Measurements from ENCODE around the gene DYSF.

DYSF gene

DNA sequence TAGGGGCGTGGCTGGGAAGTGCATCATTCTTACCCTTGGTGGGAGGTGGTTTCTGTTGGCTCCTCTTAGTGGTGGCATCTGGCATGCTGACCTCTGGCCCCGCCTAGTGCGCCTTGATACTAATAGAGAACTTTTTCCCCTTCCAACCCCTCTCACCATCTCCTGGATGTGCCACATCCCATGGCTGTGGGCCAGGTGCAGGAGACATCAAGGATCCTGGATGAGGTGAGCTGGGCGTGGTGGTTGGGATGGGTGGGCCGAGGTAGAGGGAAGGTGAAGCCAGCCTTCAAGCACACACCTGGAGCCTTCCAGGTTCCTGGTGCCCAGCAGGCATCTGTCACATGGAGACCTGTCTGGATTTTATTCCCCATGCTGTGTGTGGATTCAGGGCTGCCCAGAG, 149.2 kb downstream of the DYSF start:
- no peak for DNase-seq (ENCODE audit: low read depth in 2 of 2)

DNA sequence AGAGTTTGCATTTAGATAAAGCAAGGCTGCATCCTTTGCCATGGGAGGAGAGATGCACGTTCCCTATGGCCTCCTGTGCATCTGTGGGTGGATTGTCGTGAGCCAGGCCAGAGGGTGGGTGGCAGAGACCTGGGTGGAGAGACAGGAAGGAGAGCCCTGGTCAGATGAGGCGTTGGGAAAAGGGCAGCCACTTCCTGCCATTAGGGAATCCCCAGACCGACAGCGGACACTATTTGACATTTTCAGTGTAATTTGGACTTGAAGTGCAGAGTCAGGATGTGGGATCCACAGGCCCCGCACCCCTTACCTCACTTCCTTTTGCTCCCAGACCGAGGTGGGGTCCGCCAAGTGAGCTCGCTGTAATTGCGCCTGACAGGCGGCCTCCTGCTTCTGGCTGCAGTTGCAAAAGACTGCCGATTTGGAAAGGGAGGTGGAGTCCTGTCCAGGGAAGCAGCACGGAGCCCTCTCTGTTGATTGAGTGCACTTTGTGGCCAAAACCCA, 150.0 kb downstream of the DYSF start:
- DNase-seq (ENCODE audit: low read depth in 2 of 2) = no peak

DNA sequence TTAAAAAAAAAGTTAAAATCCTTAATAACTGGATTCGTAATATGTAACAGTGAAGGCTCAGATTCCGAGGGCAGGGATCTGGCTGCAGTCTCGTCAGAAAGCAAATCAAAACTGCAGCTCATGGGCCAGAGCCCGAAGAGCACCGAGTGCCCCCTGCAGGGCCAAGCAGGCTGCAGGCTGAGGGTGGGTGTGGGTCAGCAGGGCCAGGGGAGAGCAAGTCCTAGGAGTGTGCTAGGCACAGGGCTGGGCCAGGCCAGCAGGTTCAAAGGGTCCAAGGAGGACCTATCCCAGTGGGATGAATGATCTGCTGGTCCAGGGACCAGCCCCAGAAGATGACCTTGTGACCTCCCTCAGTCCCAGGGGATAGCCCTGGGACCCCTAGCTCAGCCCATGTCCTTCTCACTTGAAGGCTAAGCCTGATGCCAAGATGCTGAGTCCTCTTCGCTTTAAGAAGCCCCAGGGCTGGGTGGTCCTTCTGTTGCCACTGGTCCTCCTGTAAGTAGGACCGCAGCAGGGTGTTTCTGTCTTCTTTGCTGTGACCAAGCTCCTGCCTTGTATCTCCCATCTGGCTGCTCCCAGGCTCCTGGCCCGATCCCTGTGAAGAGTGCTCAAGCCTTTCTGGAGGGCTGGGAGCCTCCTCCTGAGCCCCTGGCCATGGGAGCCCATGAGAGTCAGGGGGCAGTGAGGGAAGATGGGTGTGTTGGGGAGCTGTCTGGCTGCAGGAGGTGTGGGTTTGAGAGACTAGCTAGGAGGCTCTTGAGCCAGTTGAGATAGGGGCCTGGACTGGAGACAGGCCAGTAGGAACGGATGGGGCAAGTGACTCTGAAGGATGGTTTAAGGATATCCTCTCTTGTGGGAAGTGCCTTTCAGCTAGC, 150.7 kb downstream of the DYSF start:
- DNase-seq (ENCODE audit: low read depth in 2 of 2) = no peak

DNA sequence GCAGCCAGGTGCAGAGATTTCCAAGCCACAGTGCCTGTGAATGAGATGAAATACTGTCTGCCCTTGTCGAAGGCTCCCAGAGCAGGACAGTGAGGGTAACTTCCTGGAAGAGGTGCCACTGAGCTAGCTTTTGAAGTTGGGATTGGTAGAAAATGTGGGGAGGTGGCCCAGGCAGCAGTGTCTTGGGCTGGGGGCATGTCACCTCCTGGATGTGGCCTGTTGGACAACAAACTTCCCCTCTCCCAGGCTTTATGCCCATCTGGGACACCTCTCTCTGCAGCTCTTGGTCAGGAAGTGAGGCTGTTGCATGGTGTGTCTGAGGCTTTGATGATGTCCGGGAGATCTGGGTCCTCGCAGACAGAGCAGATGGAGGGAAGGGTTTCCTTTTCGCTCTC, 151.4 kb downstream of the DYSF start:
- DNase-seq (ENCODE audit: low read depth in 2 of 2) = no peak

GRCh38 chr2:71605173-71605641, 151.8 kb downstream of the DYSF start:
- DNase-seq (ENCODE audit: low read depth in 2 of 2) = no peak

DNA sequence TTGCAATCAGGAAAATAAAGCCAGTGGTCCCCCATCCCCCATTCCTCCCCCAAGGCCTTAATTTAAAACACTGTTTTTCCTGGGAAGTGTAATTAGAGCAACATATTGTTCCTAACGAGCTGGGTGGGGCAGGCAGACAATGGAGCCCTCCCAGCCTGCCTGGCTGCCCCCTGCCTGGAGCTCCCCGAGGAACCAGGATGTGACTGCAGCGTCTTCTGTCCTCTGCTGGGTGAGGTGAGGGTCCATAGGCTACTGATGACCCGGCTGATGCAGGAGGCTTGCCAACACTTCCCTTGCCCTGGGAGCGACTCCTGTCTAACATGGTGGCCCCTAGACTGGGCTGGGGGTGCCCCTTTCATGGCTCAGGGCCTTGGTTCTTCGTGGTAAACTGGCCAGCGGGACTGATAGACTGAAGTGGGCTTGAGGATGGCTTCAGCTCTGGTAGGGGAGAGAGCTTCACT, 152.4 kb downstream of the DYSF start:
- no peak for DNase-seq (ENCODE audit: low read depth in 2 of 2)

DNA sequence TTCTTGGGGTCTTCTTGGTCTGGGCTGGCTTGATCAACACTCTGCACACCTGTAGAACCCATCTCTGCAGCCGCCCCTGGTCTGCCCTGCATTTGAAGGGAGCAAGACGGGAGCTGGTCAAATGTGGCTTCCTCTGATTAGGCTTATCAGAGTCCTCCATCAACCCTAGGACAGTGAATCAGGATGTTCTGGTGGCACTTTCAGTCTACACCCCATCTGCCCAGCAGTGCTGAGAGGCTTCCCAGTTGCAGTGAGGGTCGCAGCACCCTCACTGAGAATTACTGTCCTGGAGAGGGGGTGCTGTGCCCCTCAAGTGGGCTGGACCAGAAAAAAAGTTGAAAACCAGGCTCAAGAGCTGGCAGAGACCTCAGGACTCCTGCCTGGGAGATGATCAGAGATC, 152.9 kb downstream of the DYSF start:
- DNase-seq (ENCODE audit: low read depth in 2 of 2) = no peak

DNA sequence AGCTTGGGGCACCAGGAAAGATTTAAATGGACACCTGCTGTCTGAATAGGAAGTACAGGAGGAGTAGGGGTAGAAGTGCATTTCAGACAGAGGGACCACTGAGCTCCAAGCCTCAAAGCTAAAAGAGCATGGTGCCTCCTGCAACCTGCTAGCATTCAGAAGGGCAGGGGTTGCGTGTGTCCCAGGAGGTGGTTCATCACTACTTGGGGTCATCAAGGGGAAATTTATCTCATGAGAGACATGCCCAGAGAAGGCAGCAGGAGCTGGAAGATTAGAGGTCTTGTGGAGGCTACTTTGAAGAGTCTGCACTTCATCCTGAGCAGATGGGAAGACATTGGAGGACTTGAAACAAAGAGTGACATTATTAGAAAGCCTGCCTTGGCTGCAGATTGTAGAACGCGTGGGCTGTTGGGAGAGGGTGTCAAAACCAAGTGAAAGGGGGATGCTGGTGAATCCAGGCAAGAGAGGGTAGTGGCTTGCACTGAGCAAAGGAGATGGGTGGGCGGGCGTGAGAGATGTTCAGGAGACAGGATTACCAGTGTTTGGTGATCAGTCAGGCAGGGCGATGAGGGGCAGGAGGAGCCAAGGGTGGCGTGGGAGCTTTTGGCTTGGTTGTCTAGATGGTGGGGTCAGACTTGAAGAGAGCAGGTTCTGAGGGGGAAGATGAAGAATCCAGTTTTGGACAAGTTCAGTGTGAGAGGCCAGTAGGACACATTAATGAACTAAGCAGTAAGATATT, 154.0 kb downstream of the DYSF start:
- no peak for DNase-seq (ENCODE audit: low read depth in 2 of 2)

DNA sequence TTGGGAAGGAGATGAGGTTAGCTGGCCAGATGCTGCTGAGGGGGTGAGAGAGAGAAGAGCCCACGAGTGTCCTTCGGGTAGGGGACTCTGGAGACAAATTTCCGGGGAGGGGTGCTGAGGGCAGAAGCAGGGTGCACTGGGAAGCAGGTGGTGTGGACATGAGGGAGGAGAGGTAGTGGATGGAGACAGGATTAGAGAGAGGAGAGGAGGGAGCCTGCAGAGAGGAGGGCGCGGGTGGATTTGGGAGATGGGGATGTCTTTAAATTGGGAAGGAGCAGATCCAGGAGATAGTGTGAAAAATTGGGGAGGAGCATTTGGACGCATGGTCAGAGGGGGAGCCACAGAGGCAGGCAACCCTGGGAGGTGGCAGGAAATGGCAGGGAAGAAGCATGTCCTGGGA, 154.7 kb downstream of the DYSF start:
- no peak for DNase-seq (ENCODE audit: low read depth in 2 of 2)

DNA sequence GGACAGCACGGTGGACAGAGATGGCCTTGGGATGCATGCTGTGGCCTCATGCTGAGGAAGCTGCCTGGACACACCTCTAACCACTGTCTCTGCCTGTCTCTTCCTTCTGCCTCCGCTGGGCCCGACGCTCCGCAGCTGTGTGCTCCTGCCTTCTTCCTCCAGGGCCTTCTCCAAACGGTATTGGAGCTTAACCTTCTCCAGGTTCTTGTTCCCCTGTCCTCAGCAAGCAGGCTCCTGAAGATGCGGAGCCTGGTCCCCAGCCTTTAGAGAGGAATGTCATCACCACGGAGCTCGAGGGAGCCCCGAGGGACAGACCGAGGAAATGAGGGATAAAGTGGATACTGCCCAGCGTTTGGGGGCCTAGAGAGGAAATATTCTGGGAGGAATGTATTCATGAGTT, 155.1 kb downstream of the DYSF start:
- no peak for DNase-seq (ENCODE audit: low read depth in 2 of 2)

DNA sequence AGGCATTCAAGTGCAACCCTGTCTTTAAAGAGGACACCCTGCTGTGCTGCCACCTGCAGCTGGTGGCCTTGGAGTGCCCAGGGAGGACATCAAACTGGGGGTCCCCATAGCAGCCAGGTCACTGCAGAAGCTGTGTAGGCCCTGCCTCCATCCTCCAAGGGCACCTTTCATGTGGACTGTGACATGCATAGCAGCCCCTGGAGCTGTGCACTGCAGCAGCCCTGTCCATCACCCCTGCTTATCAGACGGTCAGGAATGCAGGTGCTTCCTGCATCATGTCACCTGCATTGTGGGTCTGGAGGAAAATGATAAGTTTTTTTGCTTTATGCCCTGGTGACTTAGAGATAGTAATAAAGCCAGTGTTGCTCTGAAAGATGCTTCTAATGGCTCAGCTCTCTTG, 155.7 kb downstream of the DYSF start:
- DNase-seq (ENCODE audit: low read depth in 2 of 2) = no peak

GRCh38 chr2:71609441-71609840, 156.1 kb downstream of the DYSF start:
- DNase-seq (ENCODE audit: low read depth in 2 of 2) = no peak

- no peak for DNase-seq (ENCODE audit: low read depth in 2 of 2)
Measured at GRCh38 chr2:71609958-71610357, 156.6 kb downstream of the DYSF start.

DNA sequence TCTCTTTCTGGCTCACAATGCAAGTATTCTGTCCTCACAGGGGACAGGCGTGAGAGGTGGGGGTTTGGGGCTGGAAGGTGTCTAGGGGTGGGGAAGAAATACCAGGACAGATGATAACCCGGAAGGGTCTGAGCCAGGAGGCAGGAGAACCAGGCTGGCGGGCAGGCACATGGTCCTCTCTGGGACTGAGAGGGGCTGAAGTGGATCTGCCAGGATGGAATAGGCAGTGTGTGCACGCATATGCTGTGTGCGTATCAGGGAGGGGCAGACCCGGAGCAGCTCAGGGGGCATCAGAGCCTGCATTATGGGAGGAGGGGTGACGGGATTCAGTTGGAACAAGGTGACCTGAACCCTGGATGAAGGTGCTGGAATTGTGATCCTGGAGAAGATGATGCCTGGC, 157.3 kb downstream of the DYSF start:
- DNase-seq (ENCODE audit: low read depth in 2 of 2) = no peak

DNA sequence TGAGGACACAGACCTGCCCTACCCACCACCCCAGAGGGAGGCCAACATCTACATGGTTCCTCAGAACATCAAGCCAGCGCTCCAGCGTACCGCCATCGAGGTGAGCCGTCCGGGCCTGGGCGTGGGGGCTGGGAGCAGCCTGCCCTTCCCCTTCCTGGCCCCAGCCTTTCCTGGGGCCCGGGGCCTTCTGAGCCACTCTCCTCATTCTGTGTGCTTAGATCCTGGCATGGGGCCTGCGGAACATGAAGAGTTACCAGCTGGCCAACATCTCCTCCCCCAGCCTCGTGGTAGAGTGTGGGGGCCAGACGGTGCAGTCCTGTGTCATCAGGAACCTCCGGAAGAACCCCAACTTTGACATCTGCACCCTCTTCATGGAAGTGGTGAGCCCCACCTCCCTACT, 157.9 kb downstream of the DYSF start:
- no peak for DNase-seq (ENCODE audit: low read depth in 2 of 2)

DNA sequence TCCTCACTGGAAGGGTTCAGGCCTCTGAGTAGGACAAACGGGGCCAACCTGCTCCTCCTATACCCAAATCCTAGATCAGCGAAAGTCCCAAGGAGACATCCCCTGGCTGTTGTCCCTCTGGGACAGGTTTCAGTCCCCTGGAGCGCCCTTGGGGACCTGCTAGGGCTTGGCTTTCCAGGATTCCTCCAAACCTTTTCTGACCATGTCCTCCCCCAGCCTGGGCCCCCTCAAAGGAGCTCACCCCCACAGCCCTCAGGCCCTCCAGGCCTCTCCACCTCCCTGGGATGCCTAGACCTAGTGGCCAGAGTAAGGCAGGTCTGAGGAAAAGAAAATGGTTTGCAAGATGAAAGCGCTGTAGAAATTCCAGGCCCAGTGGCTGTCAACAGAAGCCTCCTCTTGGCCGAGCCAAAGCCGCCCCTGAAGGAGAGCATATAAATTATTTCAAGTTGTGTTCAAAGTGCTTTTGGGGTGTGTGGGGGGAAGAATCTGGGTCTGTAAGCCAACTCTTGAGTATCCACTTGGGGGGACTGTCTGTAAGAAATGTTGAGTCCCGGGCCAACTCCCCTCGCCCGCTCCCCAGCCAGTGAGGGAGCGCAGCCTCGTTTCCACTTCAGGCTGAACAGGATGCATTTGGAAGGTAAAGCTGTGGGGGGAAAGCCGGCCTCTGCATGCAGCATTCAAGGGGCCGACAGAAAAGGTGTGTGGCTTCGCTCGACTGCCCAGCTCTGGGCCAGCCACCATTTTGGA, 158.6 kb downstream of the DYSF start:
- no peak for DNase-seq (ENCODE audit: low read depth in 2 of 2)

DNA sequence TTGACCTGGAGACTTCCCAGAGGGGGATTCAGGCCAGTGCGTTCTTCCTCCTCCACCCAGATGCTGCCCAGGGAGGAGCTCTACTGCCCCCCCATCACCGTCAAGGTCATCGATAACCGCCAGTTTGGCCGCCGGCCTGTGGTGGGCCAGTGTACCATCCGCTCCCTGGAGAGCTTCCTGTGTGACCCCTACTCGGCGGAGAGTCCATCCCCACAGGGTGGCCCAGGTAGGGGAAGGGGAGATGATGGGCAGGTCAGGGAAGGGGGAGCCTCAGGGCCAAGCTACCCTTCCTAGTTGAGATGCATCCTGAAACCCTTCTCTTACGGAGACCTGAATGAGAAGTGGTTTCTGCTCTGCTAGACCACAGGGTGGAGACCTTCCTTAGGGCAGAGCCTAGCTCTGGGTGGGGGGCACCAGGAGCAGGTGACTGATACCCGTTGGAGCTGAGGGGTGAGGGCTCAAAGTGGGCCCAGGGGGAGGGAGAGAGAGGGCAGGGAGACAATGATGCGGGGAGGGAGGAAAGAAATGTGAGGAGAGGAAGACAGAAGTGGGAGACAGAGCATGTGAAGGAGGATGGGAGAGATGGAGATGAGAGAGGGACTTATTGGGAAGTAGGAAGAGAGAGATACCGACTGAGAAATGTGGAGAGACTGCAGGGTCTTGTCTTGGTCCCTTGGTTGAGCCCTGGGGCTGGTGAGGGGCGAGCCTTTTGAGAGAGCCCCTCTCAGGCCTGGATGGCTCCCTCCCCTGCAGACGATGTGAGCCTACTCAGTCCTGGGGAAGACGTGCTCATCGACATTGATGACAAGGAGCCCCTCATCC, 159.4 kb downstream of the DYSF start:
- DNase-seq (ENCODE audit: low read depth in 2 of 2) = no peak

- DNase-seq (ENCODE audit: low read depth in 2 of 2) = no peak
Measured at GRCh38 chr2:71613403-71613952, 160.1 kb downstream of the DYSF start.

GRCh38 chr2:71613953-71614925, 160.9 kb downstream of the DYSF start:
- DNase-seq (ENCODE audit: low read depth in 2 of 2) = no peak

Measured in stimulated activated CD4-positive, alpha-beta T cell treated with anti-CD3 and anti-CD28 coated beads, Interleukin-4, amount 100 ng/mL, for 48 hours (primary cell).